Activated gamma-delta T cell treated with anti-CD3 and anti-CD28 coated beads, Interleukin-2, amount 50 U/mL, for 16 hours (primary cell): Measurements from ENCODE around the gene TTC28.

Source experiments
- DNase-seq: peaks from one replicate; pipeline ENCODE4 v3.0.0-alpha.2; 2020; ENCODE audit warnings: low read depth

The TTC28 gene

DNA sequence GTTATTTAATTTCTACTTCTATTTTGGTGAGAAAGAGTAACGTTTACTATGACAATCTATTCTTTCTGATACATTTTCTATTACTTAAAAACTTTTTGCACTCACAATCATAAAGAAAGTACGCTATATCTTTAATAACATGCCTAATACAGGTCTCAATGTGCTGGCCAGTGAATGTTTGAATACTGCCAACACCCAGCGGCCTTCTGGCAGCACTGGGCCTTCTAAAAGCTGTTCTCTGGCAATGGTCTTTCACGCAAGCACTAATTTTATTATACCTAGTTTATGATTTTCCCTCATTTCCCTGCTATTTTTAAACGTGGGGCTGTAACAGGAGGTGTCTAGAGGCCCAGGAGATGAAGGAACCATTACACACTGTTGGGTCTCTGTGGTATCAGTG lies 410.8 kb downstream of the TTC28 start:
- no peak for DNase-seq

DNA sequence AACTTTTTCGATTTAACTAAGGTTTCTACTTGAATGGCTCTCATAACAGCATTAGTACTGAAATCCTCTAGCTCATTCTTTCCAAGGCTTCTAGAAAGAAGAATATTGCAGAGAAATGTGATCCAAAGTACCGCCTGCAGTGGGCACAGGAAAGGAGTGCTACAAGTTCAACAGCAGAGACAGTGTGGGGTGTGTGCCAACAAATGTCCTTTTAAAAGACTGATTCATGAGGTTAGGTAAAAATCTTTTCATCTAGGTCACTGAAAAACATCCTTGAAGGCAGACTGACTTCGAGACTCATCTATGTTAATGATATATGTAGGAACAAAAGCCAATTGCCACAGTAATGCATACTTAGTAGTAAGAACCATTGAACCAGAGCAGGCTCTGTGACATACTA lies 411.5 kb downstream of the TTC28 start:
- no peak for DNase-seq

DNA sequence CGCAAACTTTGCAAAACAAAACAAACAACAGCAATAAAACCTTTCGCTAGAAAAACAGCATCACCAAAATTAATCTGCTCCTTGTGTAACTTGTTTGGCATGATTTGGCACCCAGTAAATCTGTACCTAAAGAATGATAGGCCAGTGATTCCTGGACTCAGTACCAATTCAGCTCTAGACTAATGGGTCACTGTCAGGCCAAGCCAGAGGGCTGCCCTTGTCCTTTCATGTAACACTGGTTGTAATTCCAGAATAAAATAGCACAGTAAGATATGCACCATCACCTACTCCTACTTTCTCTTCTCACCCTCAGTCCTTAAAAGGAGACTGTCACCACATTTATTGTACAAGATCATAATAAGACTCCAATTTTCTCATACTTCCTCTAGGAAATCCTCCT lies 419.0 kb downstream of the TTC28 start:
- DNase-seq: no peak

DNA sequence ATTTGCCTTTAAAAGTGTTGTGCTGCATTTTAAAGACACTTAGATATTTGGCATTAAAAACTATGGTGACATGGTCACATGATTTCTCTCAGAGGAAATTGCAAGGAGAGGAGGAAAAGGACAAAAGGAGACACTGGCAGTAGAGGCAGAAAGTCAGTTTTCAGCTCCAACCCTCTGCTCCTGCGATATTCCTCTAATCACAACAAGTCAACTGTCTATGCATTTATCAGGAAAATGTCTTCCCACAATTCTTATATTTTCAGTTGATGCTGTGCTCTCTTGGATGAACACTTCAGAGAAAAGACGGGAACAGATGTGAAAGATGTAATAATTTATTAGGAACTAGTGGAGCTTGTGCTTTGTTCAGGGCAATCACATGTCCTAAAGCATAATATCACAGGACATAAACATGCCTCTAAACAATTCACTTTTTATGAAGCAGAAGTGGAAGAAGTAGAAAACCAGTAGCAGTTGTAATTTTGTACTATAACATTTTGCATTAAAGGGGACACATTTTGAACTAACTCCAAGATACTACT lies 419.8 kb downstream of the TTC28 start:
- DNase-seq: no peak

DNA sequence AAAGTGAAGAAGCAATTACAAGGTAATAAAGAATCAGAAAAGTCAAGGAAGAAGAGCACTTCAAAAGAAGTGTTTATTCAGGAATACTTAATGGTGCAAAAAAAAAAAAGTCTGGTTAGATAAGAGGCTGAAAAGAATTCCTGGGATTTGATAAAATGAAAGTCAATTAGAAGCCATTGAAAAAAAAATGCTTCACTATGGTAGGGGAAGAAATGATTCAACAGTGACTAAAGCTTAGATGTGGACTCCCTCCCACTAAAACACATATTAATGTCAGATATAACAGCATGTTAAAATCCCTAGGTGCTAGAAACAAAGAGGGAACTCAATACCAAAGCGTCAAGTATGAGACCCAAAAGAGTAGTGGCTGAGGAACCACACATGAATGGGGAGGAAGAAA lies 425.2 kb downstream of the TTC28 start:
- no peak for DNase-seq

DNA sequence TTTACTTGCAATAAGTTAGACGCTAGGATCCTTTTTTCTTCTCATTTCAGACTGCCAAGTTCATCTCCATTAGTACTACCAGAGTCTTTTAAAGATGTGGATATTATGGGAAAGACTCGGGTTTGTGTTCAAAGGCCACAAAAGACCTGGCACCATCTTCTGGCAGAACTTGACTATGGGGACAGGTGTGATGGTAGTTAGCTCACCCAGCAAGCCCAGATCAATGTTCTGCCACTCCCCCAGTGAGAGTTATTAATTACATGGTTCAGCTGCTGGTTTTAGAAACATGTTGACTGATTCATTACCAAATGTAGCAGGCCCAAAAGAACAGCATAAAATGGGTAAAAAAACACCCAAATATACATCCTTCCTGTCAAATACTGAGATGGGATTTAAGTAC lies 427.1 kb downstream of the TTC28 start:
- DNase-seq: no peak

DNA sequence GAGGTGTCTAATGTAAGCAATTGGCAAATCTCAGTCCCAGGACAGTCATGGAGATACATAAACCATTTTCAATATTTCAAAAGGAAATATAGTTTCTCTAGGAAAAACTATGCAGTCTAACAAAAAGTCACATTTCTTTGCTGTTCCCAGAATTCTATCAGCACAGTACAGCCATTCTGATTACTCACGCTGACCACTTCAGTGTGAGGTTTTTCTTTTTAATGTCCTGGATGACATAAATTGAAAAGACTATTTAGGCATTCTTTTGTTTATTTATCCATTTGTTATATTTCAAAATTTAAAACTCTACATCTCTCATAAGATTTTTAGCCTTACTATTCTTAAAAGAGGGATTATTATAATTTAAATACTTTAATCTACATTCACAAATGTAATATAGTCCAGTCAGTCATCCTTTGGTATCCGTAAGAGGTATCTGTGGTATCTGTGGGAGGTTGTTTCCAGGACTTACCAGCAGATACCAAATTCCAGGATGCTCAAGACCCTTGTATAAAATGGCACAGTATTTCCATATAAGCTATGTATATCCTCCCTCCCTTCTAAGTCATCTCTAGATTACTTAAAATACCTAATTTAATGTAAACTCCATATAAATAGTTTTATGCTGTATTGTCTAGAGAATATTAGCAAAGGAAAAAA lies 429.5 kb downstream of the TTC28 start:
- DNase-seq: no peak

DNA sequence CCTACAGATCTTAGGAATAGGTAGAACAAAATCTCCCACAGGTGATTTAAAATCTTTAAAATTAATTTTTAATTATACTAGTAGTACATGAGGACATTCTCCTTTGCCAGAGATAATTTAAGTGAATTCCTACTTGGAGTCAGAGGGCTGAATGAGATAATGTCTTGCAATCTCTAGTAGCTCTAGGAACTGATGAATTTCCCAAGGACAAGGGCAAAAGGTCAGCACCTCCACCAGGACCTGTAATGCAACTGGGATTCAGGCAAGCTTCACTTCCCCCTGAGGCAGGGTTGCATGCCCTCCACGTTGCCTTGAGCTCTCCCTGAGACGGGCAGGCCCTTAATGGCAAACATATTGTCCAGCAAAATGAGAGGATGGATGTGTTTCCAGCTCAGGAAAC lies 430.2 kb downstream of the TTC28 start:
- DNase-seq: no peak

DNA sequence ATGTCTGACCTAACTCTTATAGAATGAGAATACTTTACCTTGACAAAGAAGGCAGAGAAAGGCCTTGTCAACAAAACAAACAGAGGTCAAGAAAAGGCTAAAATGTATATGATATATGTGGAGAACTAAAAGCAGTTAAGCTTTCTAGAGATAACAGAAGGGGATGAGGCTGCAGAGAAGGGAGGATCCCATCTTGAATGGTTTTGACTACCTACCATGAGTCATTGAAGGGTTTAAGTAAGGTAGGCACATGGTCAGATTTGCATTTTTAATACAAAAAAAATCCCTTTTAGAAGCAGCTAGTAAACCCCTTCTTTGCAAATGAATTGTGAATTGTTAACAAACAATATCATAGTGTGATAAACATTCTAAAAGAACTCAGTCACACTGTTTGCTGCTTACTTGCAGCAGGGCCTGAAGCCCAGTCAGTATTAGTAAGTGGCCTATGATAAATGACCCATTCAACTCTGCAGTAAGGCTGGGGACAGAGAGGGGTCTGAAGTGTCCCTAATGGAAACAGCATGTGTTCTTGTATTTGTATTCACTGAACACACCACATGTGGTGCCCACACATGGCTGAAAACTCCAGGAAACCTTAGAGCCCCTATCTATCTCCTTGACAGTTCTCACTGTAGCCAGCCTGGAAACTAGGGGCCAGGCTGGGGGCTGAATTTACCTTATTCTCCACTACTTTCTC lies 431.8 kb downstream of the TTC28 start:
- no peak for DNase-seq

DNA sequence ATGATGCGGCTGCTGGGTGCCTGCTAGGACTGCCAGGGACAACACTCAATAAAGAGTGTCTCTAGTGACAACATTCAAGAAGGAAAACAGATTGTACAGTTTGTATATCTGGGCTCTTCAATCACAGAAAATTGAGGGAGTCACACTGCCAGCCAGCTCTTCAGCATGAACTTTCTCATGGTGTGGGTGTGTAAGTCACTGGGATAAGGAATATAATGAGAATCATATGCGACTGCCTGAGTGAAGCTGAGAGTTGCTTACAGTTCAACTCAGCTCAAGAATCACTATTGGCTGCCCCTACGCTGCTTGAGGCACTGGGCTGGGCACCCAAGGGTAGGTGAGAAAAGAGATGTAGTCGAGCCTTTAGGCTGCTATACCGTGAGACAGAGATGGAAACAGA lies 432.5 kb downstream of the TTC28 start:
- DNase-seq: no peak

DNA sequence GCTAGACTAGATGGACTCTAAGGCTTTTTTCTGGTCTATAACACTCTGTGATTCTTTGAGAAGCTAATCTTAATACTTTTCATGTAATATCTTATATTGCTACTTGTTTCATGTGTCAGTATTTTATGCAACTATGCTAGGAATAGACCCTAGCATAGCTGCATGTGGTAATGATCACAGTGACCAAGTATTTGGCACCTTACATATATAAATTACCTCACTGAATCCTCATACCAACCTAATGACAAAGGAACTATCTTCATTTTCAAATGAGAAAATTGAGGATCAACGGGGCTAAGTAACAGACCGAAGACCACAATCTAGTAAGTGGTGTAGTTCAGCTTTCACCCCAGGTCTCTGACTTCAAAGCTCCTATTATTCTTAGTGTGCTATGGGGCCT lies 433.2 kb downstream of the TTC28 start:
- no peak for DNase-seq

DNA sequence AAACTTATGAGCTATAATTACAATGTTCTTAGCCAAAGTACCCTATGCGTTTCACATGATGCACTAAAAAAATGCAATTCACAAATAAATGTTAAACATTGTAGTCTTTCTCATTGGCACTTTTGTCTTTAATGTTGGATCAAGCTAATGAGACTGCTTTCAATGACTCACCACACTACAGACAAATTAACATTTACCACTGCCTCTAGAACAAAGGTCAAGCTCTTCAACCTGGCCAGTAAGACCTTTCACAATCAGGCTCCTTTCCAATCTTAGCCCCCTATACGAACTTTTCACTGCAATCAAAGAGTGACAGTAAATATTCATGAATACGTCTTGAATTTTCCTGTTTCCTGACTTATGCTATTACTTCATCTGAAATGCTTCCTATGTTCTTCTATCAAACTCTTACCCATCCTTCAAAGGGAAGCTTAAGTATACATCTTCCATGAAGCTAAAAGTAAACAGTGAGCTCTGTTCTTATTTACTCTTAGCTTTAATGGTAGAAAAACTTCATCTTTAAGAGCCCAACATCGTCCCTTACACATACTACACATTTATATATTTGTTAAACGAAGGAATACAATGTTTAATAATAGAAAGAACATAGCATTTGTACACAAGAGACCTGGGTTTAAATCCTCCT lies 433.9 kb downstream of the TTC28 start:
- no peak for DNase-seq

DNA sequence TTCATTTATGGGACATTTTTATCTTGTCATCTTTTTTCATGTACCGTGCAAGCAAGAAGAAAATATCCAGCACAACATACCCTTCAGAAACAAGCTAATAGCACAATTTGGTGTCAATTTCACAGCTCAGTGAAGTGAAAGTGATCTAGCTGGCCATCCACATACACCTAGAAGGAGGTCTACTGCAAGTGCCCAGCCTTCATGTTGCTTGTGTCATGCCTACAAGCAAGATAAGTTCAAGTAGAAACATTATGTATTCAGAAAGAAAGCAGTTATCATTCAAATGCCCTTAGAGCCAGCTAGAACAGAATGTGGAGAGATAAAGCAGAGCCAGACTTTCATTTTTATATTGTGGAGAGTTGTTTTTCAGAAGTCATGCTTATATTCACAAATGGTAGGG lies 434.9 kb downstream of the TTC28 start:
- no peak for DNase-seq

DNA sequence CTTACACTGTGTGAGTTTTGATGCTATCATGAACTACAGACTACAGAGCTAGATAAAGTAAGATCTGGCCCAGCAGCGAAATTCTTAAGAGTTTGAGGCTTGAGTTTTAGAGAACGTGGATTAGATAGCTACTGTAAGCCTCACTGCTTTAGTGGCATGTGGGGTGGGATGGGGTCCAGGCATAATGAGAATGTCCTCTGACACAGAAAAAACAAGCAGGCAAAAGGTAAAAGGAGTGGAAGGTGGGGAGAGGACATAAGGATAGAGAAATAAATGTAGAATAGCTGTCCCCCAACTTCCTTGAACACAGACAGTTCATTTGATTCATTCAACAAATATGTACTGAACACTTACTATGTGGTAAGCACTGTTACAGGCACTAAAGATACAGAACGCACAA lies 436.1 kb downstream of the TTC28 start:
- no peak for DNase-seq

DNA sequence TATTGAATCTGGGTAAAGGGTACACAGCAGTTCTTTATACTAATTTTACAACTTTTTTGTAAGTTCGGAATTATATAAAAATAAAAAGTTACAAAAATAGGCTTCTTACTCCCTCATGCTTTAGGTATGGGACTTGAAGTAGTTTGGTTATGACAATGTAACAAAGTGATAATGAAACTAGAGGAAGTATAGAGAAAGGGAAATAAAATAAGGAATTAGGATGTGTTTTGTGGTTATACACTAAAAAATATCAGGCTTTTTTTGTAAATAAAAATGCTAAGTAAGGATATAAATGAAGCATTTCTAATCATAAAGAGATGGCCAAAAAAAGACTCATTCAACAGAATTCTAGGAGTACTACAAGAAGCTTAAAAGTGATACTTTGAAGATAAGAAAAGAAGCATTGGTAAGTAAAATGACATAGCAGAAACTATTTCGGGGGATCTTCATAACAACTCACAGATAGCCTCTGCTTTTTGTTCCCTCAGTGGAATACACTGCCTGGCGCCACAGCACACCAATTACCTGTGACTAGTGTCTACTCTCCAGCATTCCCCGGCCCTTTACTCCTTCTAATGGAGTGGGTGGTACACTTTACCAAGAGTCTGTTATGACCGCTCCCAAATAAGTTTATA lies 437.9 kb downstream of the TTC28 start:
- DNase-seq: no peak

DNA sequence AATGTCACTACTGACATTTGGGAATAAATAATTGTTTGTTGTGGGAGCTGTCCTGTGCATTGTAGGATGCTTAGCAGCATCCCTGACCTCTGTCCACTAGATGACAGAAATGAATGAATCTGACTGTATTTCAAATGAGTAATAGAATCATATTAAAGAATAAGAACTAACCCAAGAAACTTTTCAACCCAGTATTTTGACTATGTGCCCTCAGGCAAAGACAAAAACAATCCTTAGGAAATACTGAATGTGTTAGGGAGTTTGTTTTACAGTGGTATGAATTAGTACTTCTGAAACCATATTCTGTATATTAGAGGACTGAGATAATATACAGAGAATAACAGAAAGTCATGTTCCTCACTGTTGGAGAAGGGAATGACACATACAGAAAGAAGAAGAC lies 439.7 kb downstream of the TTC28 start:
- DNase-seq: no peak

DNA sequence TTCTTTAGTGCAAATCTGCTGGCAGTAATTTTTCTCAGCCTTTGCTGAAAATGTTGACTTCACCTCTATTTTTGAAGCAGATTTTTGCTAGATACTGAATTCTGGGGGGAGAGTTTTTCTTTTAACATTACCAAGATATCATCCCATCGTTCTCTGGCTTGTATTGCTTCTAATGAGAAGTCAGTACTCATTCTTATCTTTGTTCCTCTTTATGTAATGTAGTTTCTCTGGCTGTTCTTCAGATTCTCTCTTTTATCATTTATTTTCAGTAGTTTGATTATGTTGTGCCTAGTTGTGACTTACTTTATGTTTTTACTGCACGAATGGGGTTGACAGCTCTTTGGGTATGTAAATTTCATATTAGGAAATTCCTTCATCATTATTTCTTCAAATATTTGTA lies 441.9 kb downstream of the TTC28 start:
- DNase-seq: no peak

DNA sequence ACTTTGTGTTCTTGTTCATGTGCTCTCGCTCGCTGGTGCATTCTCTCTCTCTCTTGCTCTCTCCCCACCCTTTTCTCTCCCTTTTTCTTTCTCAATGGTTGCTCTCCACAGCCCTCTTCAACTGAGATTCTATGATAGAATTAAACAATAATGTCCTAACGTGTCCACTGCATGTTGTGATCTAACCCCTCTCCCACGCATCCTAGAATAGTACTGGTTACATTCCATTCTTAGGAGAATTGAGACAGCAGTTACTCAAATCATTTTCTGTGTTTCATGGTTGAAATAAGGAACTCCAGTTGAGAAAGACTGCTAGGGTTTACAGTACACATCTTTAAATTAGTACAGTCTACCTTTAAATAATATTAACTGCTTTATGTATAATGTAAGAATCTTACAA lies 442.5 kb downstream of the TTC28 start:
- DNase-seq: no peak

DNA sequence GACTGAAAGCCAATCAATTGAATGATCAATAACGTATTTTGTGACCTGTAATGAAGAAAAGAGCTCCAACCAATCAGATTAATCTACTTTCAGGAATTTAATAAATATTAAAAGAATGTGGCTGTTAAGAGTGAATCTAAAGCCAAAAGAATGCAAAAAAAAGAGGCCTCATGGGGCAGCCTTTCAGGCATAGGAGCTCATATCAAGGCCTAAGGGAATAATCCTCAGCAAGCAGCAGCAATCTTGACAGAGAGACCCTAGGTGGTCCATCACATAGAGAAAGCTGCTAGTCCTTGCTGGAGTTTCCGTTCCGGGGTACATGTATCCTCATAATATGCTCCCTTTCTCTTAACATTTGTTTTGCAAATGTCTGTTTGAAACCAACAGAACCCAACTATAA lies 447.4 kb downstream of the TTC28 start:
- no peak for DNase-seq

DNA sequence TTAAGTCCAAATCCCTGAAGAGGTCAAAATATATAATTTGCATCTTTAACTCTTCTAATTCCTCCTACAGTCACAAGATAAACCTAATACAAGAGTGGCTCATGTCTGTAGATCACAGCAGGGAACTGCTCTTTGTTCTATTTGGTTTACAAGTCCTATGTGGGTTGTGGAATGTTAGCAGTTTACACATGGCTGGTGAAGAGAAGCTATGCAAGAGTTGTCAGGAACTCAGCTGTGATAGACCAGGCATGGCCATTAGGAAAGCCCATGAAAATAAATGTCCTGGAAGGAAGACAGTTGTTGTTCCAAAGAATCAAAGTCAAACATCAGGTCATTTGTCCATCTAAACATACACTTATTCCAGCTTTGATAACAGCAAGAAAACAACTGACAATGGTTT lies 448.2 kb downstream of the TTC28 start:
- no peak for DNase-seq

DNA sequence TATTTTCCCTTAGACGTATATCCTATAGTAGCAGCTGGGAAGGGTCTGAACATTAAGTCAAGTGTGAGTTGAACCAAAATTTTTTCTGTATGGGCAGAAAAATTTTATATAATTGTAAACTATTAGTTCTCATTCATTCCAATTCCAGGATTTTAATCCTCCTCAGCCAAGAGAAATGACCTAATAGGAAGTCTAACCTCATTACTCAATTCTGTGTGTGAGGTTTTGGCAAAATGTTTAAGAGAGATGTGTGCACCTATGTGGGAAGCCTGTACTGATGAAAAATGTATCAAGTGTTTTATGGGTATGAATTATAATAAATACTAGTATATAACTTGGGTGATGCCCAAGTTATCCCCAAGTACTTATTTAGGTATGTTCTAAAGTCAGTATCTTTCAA lies 449.0 kb downstream of the TTC28 start:
- no peak for DNase-seq

DNA sequence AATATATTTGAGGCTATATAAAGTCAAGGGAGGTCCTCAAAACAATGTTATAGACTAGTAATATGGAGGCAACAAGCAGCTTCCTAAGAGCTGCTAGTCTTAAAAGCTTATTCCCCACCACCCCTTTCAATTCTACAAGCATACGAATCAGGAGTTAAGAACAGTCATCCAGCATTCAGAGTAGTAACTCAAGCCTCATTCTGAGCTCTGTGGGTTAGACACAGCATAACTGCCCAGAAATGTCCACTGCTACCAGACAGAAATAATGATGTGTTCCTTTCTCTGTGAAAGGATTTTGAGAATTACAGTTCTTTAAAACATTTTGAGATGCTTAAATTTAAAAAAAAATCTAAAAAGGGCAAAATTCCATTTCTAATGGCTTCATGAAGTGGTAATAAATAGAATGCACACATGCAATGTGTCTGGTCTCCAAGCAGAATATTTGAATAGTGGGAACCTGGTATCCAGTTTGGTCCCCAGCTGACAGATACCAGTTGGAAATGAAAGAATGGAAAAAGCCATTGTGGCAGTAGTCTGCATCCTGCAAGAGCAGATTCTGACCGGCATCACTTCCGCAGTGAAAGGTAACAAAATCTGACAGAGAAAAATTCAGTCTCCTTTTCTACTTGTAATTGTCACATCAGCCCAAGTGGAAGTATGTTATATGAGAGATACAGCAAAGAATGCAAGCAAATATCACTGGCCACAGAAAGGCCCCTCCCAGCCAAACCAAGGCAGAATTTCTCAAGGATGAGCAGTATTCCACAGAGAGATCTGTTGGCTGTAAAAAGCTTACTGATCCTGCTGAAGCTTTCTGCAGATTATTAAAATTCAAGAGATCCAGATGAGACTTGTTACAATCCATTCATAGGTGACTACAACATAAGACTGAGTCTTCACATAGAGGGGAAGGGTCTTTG lies 449.8 kb downstream of the TTC28 start:
- DNase-seq: no peak
